ENCODE measurements around the gene MYL10. TPM values are rescaled to one million over a fixed set of nuclear protein-coding genes. Genes with fewer than 3 reads are reported as not detected.

MYL10 gene
- not detected in 2 replicates for total RNA-seq

- no peak for DNase-seq
These were observed at the start of gene MYL10 for GRCh38 chr7:101629171-101629570. TSS of gene MYL10 (minus strand) at chr7:101629296. CDS start at chr7:101629118, 178 bp downstream.

GRCh38 chr7:101678658-101679057 lies 49.6 kb upstream of the MYL10 start:
- no peak for DNase-seq

GRCh38 chr7:101677797-101678479 lies 48.8 kb upstream of the MYL10 start:
- peak; percentile 50 for DNase-seq

DNA sequence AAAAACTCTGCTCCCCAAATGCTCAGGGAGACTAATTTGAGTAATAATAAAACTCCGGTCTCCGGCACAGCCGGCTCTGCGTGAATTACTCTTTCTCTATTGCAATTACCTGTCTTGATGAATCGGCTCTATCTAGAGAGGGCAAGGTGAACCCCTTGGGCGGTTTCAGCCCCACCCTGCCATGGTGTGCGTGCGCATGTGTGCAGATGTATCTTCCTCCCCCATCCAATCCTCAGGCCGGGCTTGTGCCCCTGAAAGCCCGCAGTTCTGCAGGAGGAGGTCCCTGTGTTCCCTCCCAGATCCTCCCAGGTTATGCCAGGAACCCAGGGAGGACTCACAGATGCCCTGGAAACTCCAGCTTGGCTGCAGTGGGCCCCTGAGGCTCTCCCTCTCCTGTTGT lies 48.3 kb upstream of the MYL10 start:
- DNase-seq, result no peak

DNA sequence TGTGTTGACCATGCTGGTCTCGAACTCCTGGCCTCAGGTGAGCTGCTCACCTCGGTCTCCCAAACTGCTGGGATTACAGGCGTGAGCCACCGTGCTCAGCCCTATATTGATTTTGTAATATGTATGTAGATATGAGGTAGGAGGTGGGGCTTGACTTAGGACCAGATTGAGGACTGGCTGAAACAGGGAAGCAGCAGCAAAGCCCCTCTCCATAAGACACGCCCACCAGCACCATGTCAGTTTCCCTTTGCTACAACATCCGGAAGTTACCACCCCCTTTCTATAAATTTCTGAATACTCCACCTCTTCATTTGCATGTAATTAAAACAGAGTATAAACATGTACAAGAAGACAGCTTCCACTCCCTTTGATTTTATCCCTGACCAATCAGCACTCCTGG lies 47.9 kb upstream of the MYL10 start:
- DNase-seq, result no peak

- DNase-seq, result no peak
These were observed 47.0 kb upstream of the MYL10 start for GRCh38 chr7:101676062-101676598.

GRCh38 chr7:101674439-101674838 lies 45.3 kb upstream of the MYL10 start:
- DNase-seq, result no peak

GRCh38 chr7:101673951-101674350 lies 44.9 kb upstream of the MYL10 start:
- DNase-seq, result no peak

GRCh38 chr7:101673315-101673714 lies 44.2 kb upstream of the MYL10 start:
- no peak for DNase-seq

DNA sequence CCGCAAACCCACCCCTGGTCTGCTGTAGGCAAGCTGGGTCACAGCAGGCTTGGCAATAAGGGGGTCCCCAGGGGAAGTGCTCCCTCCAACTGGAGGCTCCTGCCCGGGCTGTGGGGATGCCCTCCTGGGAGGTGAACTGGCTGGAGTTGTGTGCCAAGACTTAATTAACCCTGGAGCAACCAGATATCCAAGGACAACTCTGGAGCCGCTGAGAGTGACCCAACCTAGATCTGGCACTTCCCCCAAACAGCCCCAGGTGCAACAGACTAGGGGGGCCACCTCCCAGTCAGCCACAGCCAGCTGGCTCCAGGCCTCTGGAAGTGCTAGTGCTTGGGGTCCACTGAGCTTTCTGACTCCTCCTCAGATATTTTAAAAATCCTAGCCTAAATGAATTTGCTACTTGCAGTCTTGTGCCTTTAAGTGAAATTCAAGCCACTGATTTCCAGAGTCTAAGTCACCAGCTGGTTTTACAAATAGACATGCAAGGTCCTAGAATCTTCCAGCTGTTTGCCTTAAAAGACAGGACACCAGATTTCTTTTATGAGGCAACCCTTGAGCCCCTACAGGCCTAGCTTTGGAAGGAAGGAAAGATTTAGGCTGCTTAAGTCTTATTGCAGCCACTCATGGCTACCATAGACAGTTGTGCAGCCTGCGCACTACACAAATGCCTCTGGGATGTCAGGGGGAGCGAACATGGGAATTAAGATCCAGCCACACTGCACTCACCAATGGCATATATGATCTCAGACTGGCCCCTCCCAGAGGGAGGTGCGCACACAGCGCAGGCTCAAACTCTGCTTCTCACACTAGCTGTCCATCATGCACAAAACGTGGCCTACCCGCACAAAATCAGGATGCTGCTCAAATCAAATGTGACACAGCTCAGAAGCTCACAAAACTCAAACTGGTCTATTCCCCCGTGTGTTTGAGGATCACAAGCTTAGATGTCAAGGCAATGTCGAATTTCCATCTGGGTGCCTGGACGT lies 42.6 kb upstream of the MYL10 start:
- DNase-seq, result no peak

DNA sequence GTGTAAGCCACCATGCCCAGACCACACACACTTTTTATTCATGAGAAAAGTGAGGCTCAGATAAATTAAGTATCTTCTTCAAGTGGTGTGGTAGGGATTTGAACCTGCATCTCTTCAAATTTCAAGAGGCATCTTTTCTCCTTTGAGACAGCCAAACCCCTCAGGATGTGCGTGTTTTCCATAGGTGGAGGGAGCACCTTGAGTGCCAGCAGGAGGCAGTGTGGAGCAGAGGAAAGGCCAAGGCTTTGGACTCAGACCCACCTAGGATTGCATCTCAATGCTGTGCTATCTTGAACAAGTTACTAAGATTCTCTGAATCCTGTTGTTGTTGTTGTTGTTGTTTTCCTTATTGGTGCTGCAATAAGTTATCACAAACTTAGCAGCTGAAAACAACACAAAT lies 40.2 kb upstream of the MYL10 start:
- no peak for DNase-seq

GRCh38 chr7:101668726-101669125 lies 39.6 kb upstream of the MYL10 start:
- no peak for DNase-seq

GRCh38 chr7:101667920-101668319 lies 38.8 kb upstream of the MYL10 start:
- DNase-seq, result no peak

GRCh38 chr7:101667399-101667798 lies 38.3 kb upstream of the MYL10 start:
- DNase-seq, result no peak

GRCh38 chr7:101666741-101667140 lies 37.6 kb upstream of the MYL10 start:
- DNase-seq, result no peak

DNA sequence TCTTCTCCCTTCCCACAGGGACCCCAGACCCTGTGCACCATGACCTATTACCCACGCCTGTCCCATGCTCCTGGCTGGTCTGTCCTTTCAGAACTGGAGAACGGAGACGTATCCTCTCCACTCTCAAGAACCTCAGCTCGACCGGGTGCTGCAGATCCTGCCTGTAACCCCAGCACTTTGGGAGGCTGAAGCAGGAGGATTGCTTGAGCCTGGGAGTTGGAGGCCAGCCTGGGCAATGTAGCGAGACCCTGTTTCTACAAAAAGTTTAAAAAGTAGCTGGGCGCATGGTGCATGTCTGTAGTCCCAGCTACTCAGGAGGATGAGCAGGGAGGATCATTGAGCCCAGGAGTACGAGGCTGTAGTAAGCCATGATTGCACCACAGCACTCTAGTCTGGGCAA lies 37.2 kb upstream of the MYL10 start:
- no peak for DNase-seq

DNA sequence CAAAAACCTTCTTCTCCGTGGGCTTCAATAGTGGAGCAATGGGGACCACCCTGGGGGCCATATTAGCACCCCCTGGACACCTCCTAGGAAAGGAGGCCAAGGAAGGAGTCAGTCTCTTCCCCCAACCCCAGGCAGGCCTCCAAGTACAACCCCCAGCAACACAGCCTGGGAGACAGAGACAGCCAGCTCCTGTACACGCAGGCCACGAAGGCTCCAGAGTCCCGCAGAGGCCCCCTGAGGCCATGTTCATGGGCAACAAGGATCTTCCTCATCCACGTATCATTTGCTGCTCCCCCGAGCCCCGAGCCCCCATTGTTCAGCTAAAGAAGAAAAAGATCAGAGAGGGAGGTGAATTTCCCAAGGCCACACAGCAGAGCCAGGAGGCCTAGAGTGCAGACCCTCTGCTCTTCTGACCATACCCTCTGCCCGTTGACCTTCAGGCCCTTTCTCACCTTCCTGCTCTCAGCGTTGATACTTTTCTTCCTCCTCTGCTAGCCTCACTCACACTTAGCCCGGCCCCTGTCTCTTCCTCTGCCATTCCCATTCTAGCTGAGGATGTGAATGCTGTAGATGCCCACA lies 35.9 kb upstream of the MYL10 start:
- no peak for DNase-seq

GRCh38 chr7:101664436-101664835 lies 35.3 kb upstream of the MYL10 start:
- no peak for DNase-seq

DNA sequence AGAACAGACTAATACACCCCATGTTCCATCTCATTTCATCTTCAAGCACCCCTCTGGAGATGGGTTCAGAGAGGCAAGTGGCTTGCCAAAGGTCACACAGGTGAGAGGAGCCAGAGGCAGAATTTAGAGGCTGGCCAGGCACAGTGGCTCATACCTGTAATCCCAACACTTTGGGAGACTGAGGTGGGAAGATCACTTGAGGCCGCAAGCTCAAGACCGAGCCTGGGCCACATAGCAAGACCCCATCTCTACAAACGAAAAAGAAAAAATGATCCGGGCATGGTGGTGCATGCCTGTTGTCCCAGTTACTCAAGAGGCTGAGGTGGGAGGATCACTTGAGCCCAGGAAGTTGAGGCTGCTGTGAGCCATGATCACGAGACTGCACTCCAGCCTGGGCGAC lies 34.7 kb upstream of the MYL10 start:
- no peak for DNase-seq

DNA sequence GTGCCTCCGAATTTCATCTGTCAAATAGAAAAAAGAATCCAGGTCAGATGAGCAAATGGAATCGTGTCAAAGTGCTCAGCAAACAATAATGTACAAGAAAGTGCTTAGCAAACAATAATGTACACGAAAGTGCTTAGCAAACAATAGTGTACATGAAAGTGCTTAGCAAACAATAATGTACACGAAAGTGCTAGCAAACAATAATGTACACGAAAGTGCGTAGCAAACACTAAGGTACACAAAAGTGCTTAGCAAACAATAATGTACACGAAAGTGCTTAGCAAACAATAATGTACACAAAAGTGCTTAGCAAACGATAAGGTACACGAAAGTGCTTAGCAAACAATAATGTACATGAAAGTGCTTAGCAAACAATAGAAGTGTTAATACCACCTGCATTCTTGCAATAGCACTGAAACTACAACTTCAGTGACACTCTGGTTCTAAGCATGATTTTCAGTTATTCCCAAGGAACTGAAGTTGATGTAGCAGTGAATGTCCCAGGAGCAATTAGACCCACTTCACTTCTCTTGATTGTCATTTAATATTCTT lies 33.4 kb upstream of the MYL10 start:
- DNase-seq, result no peak

- DNase-seq, result no peak
These were observed 30.6 kb upstream of the MYL10 start for GRCh38 chr7:101659706-101660105.

- no peak for DNase-seq
These were observed 28.1 kb upstream of the MYL10 start for GRCh38 chr7:101657171-101657570.

DNA sequence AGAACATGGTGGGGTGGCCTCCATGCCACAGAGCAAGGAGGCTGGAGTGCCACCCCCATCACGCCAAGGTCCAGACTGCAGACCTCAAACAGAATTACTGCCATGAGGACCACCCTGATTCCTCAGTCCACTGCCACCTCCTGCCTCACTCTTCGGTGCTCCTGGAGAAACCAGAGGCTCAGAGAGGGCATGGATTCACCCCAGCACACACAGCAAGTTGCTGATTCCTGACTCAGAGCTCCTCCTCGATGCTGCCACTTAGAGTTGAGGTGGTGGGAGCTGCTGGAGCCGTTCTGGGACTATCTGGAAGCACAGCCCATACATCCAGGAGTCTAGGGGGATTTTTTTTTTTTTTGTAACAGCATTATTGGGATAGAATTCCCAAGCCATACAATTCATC lies 22.0 kb upstream of the MYL10 start:
- DNase-seq, result no peak
